Left hindlimb (tissue), 1 donor: ENCODE measurements around the gene DNER.
"Not testable (repeated sequence)": the region's sequence is repeated elsewhere in the genome, so short reads cannot be mapped to it uniquely, and the experiment has no call there.

Experiments
- DNase-seq: peaks from one replicate; pipeline ENCODE4 v3.0.0-alpha.2; 2018

The DNER gene, protein sequence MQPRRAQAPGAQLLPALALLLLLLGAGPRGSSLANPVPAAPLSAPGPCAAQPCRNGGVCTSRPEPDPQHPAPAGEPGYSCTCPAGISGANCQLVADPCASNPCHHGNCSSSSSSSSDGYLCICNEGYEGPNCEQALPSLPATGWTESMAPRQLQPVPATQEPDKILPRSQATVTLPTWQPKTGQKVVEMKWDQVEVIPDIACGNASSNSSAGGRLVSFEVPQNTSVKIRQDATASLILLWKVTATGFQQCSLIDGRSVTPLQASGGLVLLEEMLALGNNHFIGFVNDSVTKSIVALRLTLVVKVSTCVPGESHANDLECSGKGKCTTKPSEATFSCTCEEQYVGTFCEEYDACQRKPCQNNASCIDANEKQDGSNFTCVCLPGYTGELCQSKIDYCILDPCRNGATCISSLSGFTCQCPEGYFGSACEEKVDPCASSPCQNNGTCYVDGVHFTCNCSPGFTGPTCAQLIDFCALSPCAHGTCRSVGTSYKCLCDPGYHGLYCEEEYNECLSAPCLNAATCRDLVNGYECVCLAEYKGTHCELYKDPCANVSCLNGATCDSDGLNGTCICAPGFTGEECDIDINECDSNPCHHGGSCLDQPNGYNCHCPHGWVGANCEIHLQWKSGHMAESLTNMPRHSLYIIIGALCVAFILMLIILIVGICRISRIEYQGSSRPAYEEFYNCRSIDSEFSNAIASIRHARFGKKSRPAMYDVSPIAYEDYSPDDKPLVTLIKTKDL

DNA sequence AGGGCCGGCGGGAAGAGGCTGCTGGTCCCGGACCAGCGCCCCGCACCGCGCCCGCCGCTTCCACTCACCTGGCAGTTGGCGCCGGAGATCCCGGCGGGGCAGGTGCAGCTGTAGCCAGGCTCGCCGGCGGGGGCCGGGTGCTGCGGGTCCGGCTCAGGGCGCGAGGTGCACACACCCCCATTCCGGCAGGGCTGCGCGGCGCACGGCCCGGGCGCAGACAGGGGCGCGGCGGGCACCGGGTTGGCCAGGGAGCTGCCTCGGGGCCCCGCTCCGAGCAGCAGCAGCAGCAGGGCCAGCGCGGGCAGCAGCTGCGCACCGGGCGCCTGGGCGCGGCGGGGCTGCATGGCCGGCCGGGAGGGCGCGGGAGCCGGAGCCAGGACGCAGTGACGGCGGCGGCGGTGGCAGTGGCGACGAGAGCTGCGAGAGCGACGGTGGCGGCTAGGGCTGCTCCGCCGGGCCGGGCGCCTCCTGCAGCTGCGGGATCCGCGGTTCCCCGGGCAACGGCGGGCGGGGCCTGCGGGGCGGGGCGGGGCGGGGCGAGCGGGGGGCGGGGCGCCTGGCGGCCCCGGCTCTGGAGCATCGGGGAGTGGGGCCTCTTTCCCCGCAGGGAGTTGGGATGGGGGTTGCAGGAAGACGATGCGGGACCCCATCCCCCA lies at the start of gene DNER:
TSS of gene DNER (minus strand) at position 476 of the 656 bp plus-strand sequence. CDS start at position 344, 132 bp downstream.
- DNase-seq, result peak; percentile 37

DNA sequence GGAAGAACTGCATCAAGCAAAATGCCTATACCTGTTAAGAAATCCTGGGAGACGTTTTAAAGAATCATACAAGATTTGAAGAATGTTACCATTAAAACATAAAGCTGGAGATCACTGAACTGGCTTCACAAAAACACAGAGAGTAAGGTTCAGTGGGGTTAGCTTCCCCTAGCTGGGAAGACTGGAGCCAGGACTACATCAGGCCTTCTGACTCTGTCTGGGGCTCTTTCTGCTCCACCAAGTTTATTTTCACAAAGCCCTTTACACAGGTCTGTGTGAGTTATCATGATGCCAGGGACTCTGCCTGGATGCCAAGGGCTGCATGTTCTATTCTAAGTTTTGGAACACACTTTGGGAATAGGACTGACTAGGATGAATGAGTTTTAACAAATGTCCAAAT lies 47.3 kb upstream of the DNER start:
- no peak for DNase-seq

DNA sequence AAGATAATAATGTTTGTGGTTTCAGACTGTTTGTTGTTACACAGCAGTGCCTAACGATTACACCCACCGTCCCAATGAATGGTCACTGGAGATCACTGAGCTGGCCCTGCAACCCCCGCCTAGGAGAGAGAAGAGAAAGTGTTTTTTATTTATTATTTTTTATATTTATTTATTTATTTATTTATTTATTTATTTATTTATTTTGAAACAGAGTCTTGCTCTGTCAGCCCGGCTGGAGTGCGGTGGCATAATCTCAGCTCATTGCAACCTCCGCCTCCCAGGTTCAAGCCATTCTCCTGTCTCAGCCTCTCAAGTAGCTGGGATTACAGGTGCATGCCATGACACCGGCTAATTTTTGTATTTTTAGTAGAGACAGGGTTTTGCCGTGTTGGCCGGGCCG lies 43.1 kb upstream of the DNER start:
- DNase-seq, result not testable (repeated sequence)

DNA sequence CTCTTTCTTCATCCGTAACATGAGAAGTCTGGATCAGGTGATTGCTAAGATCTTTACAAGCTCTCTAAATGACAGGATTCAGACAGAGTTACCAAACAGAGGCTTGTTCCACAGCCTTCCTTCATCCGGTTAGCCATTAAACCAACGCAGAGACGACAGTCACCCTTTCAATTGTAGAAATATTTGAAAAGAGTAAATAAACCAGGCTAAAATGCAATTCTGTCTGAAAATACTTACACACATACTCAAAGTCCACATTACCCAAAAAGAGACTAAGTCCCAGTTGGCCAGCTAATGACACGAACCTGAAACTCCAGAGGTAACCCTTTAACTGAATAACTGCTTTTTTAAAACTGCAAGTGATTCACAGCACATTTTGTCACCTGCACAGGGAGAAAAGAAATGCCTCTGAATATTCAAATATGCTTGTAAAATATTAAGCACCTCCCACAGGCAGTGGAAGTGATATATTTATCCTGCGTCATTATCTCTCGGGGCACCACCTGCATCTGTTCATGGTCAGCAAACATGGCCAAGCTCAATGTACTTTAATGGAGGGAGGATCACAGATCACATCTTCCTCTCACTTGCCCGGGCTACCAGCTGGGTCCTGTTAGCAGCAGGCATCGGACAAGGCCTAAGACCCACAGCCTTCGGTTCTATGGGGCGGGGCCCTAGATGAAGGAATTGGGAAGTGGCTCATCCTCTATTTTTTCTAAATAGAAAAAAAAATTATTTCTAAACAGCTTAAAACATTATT lies 38.8 kb upstream of the DNER start:
- no peak for DNase-seq

DNA sequence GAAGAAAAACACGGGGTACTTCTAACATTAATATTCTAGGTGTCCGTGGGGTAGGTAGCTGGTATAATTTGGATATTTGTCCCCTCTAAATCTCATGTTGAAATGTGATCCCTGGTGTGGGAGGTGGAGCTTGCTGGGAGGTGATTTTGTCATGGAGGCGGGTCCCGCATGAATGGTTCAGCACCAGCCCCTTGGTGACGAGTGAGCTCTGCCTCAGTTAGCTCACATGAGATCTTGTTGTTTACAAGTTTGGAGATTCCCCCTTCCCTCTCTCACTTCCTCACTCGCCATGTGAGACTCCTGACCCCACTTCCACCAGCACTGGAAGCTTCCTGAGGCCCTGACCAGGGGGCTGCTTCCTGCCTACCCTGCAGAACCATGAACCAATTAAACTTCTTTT lies 35.4 kb upstream of the DNER start:
- no peak for DNase-seq

DNA sequence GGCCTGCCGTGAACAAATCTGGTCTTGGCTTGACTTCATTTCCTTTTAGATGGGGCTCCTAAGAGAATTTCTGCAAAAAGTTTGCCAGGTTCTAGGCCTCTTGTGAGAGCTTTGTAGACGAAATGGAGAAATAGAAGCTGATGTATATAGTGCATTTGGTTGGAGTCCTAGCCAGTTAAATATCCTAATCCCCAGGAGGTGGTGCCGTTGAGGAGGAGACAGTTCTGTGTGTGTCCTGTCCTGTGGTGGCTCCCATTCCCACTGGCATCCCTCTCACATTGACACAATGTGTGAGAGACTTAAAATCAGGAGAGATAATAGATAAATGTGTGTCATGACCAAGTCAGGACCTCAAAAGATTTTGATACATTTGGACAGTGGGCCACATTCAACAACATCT lies 34.6 kb upstream of the DNER start:
- no peak for DNase-seq

DNA sequence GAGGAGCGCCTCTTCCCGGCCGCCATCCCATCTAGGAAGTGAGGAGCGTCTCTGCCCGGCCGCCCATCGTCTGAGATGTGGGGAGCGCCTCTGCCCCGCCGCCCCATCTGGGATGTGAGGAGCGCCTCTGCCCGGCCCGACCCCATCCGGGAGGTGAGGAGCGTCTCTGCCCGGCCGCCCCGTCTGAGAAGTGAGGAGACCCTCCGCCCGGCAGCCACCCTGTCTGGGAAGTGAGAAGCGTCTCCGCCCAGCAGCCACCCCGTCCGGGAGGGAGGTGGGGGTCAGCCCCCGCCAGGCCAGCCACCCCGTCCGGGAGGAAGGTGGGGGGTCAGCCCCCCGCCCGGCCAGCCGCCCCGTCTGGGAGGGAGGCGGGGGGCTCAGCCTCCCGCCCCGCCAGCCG lies 28.3 kb upstream of the DNER start:
- DNase-seq, result not testable (repeated sequence)

DNA sequence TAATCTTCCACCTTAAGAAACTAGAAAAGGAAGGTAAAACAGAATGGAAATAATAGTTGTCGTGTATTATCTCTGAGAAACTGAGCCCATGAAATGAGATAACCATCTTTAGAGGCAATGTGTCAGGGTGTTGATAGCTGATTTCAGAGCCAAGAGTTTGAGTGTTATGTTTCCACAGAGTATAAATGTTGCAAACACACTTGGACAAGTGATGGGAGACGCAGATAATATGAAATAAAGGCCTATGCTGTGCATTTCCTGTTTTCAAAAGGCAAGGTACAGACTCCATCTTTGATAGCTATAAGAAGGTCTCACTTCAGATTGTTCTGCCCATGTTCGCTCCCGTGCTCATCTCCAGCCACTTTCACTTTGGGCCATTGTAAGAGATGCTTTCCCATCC lies 25.9 kb upstream of the DNER start:
- no peak for DNase-seq

DNA sequence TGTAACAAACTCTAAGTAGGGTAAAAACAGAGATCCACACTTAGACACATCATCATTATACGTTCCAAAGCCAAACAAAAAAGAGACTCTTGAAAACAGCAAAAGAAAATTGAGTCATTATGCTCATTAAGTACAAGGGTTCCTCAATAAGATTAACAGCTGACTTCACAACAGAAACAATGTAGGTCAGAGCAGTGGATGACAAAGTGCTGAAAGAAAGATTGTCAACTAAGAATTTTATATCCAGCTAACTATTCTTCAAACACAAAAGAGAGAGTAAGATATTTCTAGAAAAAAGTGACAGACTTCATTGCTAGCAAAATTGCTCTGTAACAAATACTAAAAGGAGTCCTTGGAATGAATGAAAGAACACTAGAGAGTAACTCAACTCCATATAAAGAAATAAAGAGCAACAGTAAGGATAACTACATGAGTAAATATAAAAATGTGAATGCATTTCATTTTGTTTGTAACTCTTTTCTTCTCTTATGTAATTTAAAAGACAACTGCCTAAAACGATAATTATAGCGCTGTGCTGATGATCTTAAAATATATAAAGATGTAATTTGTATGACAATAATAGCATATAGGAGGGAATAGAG lies 23.8 kb upstream of the DNER start:
- no peak for DNase-seq

DNA sequence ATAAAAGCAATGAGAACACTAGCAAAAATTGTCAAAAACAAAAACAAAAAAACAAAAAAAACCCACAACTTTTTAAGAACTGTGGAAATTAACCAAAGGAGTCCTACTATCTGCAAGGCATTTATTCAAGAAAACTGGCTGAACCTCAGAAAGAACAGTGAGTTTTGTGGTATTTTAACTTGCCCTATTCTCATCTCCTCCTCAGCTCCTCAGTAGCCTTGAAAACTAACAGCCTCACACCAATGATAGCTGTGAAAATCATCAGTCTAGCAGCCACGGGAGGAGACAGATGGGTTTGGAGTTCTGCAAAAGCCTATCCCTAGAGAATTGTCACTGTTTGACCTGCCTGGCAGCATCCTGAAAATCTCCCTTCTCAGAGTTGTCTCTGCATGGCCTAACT lies 20.1 kb upstream of the DNER start:
- no peak for DNase-seq

DNA sequence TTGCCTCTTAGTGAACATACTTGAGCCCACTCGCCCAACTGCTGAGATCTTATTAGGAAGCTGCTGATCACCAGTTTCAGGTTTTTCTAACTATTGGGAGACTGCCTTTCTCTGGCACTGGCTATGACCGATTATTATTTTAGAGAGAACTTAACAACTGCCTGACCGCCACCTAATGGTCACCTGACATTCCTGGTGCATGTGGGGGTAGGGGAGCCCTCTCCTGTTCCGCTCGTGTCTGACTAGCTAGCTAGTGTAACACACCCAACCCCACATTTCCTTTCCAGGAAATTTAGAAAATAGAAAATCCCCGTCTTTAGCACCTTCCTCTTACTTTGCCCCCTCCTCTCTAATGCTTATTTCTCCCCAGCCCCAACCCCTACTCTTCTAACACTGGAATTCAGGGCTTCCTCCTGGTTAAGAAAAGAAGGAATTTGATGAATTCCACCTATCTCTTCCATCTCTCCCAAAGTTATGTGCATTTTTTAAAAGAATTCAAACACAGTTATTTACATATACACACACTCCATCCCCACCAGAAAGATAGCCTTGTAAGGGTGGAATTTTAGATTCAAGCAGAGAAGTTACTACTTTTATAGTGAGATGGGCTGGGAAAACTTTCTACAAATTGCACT lies 19.4 kb upstream of the DNER start:
- no peak for DNase-seq

DNA sequence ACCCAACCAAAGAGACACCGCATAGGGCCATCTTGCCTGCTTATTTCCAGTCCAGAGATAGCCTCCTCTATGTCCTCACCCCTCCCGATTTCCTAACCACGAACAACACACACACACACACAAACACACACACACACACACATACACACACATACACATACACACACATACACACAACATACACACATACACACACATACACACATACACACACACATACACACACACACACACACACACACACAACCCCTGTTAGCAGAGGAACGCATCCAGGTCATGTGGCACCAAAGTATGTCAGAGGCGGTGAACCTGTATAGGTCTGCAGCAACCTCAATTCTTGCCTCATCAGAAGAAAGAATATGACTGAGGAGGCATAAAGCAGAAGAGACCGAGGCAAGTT lies 18.5 kb upstream of the DNER start:
- no peak for DNase-seq

DNA sequence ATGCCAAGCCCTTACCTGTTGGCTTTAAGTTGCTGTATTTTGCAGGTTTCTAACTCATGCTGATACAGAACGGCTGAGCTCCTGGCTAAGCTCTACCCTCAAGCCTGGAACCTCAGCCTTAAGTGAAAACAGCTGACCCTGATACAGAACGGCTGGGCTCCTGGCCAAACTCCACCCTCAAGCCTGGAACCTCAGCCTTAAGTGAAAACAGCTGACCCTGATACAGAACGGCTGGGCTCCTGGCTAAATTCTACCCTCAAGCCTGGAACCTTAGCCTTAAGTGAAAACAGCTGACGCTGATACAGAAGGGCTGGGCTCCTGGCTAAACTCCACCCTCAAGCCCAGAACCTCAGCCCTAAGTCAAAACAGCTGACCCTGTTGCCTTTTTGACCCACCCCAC lies 17.6 kb upstream of the DNER start:
- no peak for DNase-seq

DNA sequence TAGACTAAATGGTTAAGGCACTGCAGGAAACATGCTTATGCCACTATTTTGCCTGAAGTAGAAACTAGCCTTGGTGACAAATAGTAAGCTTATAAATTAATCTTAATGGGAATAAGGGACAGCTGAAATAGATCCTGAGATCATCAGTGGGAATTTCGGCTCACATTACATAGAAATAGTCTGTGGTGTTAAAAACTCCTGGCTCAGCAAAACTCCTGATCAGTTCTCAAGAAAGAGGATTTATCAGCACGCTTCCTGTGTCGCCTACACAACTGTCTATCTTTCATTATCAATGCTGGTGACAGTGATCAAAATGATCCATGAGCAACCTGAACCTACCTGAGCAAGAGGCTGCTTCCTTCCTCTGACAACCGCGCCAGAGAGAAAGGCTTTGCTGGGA lies 17.0 kb upstream of the DNER start:
- DNase-seq, result no peak

DNA sequence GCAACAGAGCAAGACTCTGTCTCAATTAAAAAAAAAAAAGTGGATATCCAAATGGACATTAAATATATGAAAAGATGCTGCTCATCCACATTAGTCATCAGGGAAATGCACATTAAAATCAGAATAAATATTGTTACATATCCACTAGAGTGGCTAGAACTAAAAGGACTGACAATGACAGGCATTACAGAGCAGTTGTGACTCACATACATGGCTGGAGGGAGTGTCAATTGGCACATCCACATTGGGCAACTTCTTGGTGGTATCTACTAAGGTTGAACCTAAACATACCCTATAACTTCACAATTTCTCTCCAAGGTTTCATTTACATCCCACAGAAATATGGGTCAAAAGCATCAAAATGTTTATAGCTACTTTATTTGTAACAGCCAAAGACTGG lies 14.0 kb upstream of the DNER start:
- DNase-seq, result no peak

DNA sequence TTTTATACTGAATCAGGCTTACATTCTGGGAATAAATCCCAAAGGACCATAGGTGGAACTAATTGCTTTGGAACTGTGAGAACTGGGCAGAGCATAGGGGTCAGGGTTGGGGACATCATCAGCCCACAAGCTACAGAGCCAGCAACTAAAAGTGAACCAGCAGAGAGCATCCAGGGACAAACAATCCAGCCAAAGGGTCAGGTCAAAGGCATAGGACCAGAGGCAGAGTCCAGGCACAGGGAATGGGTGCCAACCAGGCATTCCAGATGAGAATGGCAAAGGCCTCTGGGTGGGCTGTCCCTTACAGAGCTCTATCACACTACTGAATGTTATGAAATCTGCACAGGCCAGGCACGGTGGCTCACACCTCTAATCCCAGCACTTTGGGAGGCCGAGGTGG lies 12.3 kb upstream of the DNER start:
- DNase-seq, result no peak

DNA sequence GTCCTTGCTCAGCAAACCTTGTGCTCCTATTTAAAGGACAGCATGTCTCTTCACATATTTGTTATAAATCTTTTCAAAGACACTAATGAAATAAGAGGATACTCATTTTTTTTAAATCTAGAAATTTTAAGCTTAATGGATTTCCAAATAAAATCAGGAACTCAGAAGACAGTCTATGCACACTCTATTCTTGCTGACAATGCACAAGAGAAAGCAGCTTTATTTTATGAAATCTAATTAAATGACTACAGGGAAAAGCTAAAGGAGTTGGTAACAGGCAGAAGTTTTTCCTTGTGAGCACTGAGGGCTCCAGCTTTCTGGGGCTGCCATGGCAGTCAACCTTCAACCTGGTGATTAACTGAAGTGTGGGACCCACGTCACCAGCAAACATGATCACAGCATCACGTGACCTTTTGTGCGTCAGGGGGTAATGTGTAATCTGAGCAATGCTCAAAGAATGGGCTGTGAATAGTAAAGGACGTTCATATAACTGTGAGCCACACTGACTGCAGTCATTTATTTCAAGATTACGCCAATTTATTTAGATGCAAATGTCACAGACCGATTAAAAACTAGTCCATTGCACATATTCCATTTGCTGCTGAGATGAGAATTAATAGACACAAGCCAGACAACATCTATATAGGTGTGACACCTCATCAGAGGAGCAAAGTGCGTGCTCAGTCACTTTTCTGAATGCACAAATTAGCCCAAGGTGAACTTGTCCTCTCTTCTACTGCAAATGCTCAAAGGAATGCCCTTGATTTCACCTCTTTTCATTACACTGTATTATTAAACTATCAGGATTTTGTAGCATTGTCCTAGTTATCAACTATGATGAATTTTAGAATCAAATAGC lies 11.6 kb upstream of the DNER start:
- no peak for DNase-seq

DNA sequence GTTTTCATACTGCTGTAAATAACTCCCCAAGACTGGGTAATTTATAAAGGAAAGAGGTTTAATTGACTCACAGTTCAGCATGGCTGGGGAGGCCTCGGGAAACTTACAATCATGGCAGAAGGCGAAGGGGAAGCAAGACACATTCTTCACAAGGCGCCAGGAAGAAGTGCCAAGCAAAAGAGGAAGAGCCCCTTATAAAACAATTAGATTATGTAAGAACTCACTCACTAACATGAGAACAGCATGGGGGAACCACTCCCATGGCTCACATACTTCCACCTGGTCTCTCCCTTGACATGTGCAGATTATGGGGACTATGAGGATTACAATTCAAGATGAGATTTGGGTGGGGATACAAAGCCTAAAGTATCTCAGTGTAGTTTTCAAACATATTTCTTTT lies 8.8 kb upstream of the DNER start:
- DNase-seq, result not testable (repeated sequence)

DNA sequence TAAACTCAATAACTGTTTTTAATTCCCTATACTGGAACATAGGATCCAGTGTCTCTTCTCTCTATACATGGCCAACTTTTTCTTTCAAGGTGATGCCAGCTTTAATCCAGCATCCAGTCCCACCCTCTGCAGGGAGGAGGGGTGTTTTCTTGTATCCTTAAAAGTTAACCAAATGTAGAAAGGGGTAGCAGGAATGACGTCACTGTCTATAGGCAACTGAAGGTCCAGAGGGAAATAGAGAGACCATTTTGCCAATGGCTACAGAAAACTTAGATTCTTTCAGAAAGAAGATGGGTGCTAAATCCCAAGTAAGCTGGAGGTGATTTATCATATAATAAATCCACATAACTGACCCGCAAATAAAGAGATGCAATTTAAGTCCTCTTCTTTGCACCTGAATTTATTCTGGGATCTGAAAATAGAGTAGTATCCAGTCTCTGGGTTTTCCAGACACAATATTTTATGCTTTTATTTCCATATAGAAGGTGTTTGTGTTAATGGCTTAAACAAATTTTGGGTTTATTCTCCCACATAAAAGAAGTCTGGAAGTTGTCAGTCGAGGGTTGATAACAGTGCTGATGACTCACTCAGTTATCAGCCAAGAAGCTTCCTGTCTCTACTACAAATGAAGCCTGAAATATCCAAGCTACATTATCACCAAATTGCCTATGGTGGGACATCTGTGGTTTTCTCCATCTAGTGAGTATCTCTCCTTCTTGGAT lies 5.7 kb upstream of the DNER start:
- DNase-seq, result no peak

DNA sequence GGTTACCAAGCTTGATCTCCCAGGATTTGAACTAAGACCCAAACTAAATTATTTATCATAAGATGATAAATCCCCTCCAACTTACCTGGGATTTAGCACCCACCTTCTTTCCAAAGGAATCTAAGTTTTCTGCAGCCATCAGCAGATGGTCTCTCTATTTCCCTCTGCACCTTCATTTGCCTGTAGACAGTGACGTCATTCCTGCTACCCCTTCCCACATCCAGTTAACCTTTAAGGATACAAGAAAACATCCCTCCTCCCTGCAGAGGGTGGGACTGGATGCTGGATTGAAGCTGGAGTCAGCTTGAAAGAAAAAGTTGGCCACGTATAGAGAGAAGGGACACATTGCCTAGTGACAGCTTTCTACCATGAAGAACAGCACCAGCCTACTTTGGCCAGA lies 3.7 kb upstream of the DNER start:
- DNase-seq, result no peak
